Natural killer cell (primary cell): ENCODE measurements around the gene LDHB. TPM values are rescaled to one million over a fixed set of nuclear protein-coding genes. Genes with fewer than 3 reads are reported as not detected.
"Not testable (repeated sequence)": the region's sequence is repeated elsewhere in the genome, so short reads cannot be mapped to it uniquely, and the experiment has no call there.

Source experiments
- ATAC-seq, 3 donors: fragments of 150-1000 bp in 2 of 3; fragments of 200-7000 bp in 1 of 3; cut with Tn5 transposase; 1 replicate in 1 of 3; 2 replicates in 2 of 3; pipeline ENCODE4 v1.10.0; 2021; ENCODE audit warnings: mild to moderate bottlenecking in 2 of 3, moderate library complexity in 2 of 3
- DNase-seq, 2 donors: peaks; one replicate each; pipeline versions ENCODE4 v3.0.0 to v3.0.0-alpha.2; 2013 to 2021; ENCODE audit warnings: mixed read lengths in 1 of 2
- H3K27ac ChIP-seq: one replicate; pipeline ENCODE4 v1.5.1; 2013; ENCODE audit warnings: mild to moderate bottlenecking, low read length
- H3K27me3 ChIP-seq: one replicate; pipeline ENCODE4 v1.6.1; 2013; ENCODE audit warnings: low read length; ENCODE audit not compliant: control insufficient read depth, insufficient read depth
- H3K36me3 ChIP-seq: one replicate; pipeline ENCODE4 v1.6.1; 2013; ENCODE audit warnings: low read length; ENCODE audit not compliant: control insufficient read depth, insufficient read depth
- H3K4me1 ChIP-seq: one replicate; pipeline ENCODE4 v1.6.1; 2013; ENCODE audit warnings: low read length; ENCODE audit not compliant: control insufficient read depth, insufficient read depth
- H3K4me3 ChIP-seq: one replicate; pipeline ENCODE4 v1.5.1; 2013; ENCODE audit warnings: low read length
- H3K9me3 ChIP-seq: one replicate; pipeline ENCODE4 v1.6.1; 2013; ENCODE audit warnings: low read length; ENCODE audit not compliant: control insufficient read depth, insufficient read depth
- H3K27ac Mint-ChIP-seq, 2 donors: one replicate each; pipeline ENCODE4 v1.8.0; 2022; ENCODE audit warnings: mild to moderate bottlenecking in 2 of 2, mixed read lengths in 2 of 2, moderate library complexity in 1 of 2
- H3K27me3 Mint-ChIP-seq, 2 donors: one replicate each; pipeline ENCODE4 v1.8.0; 2022; ENCODE audit warnings: low read depth in 2 of 2, mixed read lengths in 2 of 2
- H3K36me3 Mint-ChIP-seq: one replicate; pipeline ENCODE4 v1.8.0; 2022; ENCODE audit warnings: mixed read lengths
- H3K4me1 Mint-ChIP-seq, 2 donors: one replicate each; pipeline ENCODE4 v1.8.0; 2022; ENCODE audit warnings: mixed read lengths in 2 of 2
- H3K4me3 Mint-ChIP-seq: one replicate; pipeline ENCODE4 v1.8.0; 2022; ENCODE audit warnings: mild to moderate bottlenecking, moderate library complexity, mixed read lengths
- H3K9me3 Mint-ChIP-seq, 2 donors: one replicate each; pipeline ENCODE4 v1.8.0; 2022; ENCODE audit warnings: mixed read lengths in 2 of 2
- WGBS: methylation state at CpG from one replicate; pipeline ENCODE4 v1.1.7; 2013; ENCODE audit warnings: missing lambda C conversion rate; ENCODE audit not compliant: insufficient coverage; 5-methylcytosine and 5-hydroxymethylcytosine counted together
- intact Hi-C: fragments of 100-400 bp; cut with micrococcal nuclease; formaldehyde crosslinking; loops from one replicate; pipeline ENCODE4 v1.14.2; 2022
- total RNA-seq, 4 donors: library from RNA; stranded (reverse); fragments of 120-200 nt in 1 of 4; gene quantifications; one replicate each; pipeline versions ENCODE4 v1.2.3 to v1.2.4, GENCODE V29; 2013 to 2022
- TF ChIP-seq, protein P1 (sequence below): fragments of 200-600 bp; IDR thresholded peaks from one replicate; pipeline ENCODE4 v1.8.0; 2022; ENCODE audit warnings: antibody characterized with exemption

Gene LDHB
- total RNA-seq, 3 donors from 2014 or later (not counting 1 experiment from before 2014, with no cell fraction given): 116 to 167 (median 125) TPM

DNA sequence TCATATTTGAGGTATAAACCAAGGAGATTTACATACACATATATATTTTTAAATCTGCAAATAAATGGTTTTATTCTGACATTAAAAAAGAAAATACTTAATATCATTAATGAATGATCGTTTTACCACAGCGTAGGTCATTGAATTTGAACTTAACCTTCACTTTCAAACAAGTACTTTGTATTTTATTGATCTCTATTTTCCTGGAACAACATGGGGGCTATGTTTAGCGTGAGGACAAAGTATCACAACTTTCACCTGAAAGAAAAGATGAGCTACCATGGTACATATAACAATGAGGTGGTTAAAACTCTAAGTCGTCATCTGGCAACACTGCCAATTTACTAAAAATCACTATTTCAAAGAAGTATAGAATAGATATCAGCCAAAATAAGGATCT is 59.0 kb downstream of the LDHB start:
- intact Hi-C loops: no loop called here
- Mint-ChIP-seq H3K27me3 (peaks cover 4 to 14% of the 10 kb centered on the region in 2 donors), H3K36me3 (no peaks in the 10 kb centered on the region), H3K4me3 (no peak overlapping the region), H3K9me3 (no peaks in the 10 kb centered on the region), H3K27ac (no peak overlapping the region), H3K4me1 (no peaks in the 10 kb centered on the region)
- H3K4me3 ChIP-seq: no peak overlapping the region
- H3K9me3 ChIP-seq: no peaks in the 10 kb centered on the region
- TF ChIP-seq, protein P1, sequence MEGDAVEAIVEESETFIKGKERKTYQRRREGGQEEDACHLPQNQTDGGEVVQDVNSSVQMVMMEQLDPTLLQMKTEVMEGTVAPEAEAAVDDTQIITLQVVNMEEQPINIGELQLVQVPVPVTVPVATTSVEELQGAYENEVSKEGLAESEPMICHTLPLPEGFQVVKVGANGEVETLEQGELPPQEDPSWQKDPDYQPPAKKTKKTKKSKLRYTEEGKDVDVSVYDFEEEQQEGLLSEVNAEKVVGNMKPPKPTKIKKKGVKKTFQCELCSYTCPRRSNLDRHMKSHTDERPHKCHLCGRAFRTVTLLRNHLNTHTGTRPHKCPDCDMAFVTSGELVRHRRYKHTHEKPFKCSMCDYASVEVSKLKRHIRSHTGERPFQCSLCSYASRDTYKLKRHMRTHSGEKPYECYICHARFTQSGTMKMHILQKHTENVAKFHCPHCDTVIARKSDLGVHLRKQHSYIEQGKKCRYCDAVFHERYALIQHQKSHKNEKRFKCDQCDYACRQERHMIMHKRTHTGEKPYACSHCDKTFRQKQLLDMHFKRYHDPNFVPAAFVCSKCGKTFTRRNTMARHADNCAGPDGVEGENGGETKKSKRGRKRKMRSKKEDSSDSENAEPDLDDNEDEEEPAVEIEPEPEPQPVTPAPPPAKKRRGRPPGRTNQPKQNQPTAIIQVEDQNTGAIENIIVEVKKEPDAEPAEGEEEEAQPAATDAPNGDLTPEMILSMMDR: no peak
- no peak overlapping the region for H3K27ac ChIP-seq
- no peak for ATAC-seq
- H3K36me3 ChIP-seq: no peaks in the 10 kb centered on the region
- H3K4me1 ChIP-seq: no peaks in the 10 kb centered on the region
- no peaks in the 10 kb centered on the region for H3K27me3 ChIP-seq
- WGBS: 100% methylated on average over 1 of the region's 4 CpGs
- DNase-seq: no peak

- H3K27me3 Mint-ChIP-seq, H3K27ac Mint-ChIP-seq, H3K27me3 ChIP-seq, H3K4me3 ChIP-seq, H3K4me1 Mint-ChIP-seq, H3K9me3 ChIP-seq, H3K36me3 ChIP-seq, ATAC-seq, H3K4me3 Mint-ChIP-seq, DNase-seq, intact Hi-C loops, H3K4me1 ChIP-seq, H3K9me3 Mint-ChIP-seq, H3K27ac ChIP-seq: not testable (repeated sequence)
- peaks cover 14% of the 10 kb centered on the region for H3K36me3 Mint-ChIP-seq
Observed at GRCh38 chr12:21595356-21595755, 62.3 kb downstream of the LDHB start.

DNA sequence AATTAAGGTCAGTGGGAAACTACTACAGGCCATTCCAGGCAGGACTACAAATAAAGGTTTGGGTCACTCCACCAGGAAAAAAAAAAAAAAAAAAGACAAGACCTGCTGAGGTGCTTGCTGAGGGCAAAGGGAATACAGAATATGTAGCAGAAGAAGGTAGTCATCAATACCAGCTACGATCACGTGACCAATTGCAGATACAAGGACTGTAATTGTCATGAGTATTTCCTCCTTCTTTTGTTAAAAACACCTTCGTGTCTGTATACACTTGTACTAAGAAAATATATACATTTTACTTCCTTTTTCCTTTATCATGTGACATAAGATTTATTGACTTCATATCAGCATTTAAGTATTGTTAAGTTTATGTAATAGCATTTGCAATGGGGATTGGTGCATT is 72.2 kb downstream of the LDHB start:
- no peak for ATAC-seq
- no peak overlapping the region for H3K4me3 Mint-ChIP-seq
- no peaks in the 10 kb centered on the region for H3K4me1 Mint-ChIP-seq
- no peak overlapping the region for H3K27ac ChIP-seq
- no peak overlapping the region for H3K27ac Mint-ChIP-seq
- no peaks in the 10 kb centered on the region for H3K36me3 ChIP-seq
- no peaks in the 10 kb centered on the region for H3K4me1 ChIP-seq
- intact Hi-C loops: no loop called here
- no CpG with 5 or more reads among the region's 3 CpGs for WGBS
- DNase-seq: no peak
- H3K36me3 Mint-ChIP-seq: no peaks in the 10 kb centered on the region
- no peaks in the 10 kb centered on the region for H3K27me3 ChIP-seq
- H3K9me3 ChIP-seq: peaks cover 4% of the 10 kb centered on the region
- H3K9me3 Mint-ChIP-seq: peaks cover 0 to 2% of the 10 kb centered on the region in 2 donors
- TF ChIP-seq, protein P1: no peak
- H3K27me3 Mint-ChIP-seq: peaks cover 7% of the 10 kb centered on the region in 2 donors
- no peak overlapping the region for H3K4me3 ChIP-seq

Other genes with a start within 250 kb of the LDHB start
- gene PYROXD1, start 220.2 kb downstream of the LDHB start, total RNA-seq: 10 to 100 TPM; 44.2 to 64.7 (median 46.8) TPM
- 10 to 100 TPM; 39.4 to 46.8 (median 40.1) TPM for gene RECQL, start 156.2 kb downstream of the LDHB start, total RNA-seq
- gene GOLT1B, start 156.1 kb downstream of the LDHB start, total RNA-seq: 10 to 100 TPM; 30.9 to 38.0 (median 33.1) TPM
- 1 to 10 TPM in 2 of 3 donors, not detected in 1; 1.2 to 1.4 TPM for gene SPX, start 131.5 kb downstream of the LDHB start, total RNA-seq
- gene GYS2, start 53.0 kb downstream of the LDHB start, total RNA-seq: not detected
- gene KCNJ8, start 116.9 kb upstream of the LDHB start, total RNA-seq: not detected